Omental fat pad (tissue), 4 donors: ENCODE data around the gene SRP72. TPM values are rescaled to one million over a fixed set of nuclear protein-coding genes. Genes with fewer than 3 reads are reported as not detected.

ENCODE experiments used
- ATAC-seq: fragments of 150-250 bp; one replicate; pipeline ENCODE4 v1.9.1; 2016; ENCODE audit warnings: mild to moderate bottlenecking, moderate library complexity; ENCODE audit not compliant: low FRiP score
- DNase-seq: peaks from one replicate; pipeline ENCODE4 v3.0.0-alpha.2; 2019; ENCODE audit warnings: low spot score
- CTCF ChIP-seq, 3 donors: fragments of 450-650 bp; IDR thresholded peaks; one replicate each; pipeline ENCODE4 v1.5.1; 2016 to 2017; ENCODE audit warnings: antibody characterized with exemption in 3 of 3, mild to moderate bottlenecking in 3 of 3, moderate library complexity in 2 of 3
- total RNA-seq, 4 donors: library from RNA; depleted of rRNA; stranded (reverse); fragments of >200 nt; gene quantifications; one replicate each; pipeline ENCODE4 v1.1.0, GENCODE V29; 2016

SRP72 gene
- total RNA-seq: 10 to 100 TPM; 54.2 to 91.6 (median 63.6) TPM

GRCh38 chr4:56467284-56468096, at the start of gene SRP72:
SRP72 (plus strand) TSS chr4:56467617; CDS start chr4:56467636, 19 bp downstream.
- TF ChIP-seq CTCF (IDR thresholded peaks at IDR 0.05): no peak
- peak; percentile 94 for ATAC-seq
- DNase-seq: peak; percentile 76

- ATAC-seq: no peak
- TF ChIP-seq CTCF (IDR thresholded peaks at IDR 0.05): no peak
These were observed 43.2 kb upstream of the SRP72 start for GRCh38 chr4:56424176-56424575.

GRCh38 chr4:56424697-56425514, 42.5 kb upstream of the SRP72 start:
- DNase-seq: no peak
- no peak for ATAC-seq
- TF ChIP-seq CTCF (IDR thresholded peaks at IDR 0.05): peak in 1 of 3 donors; percentile 11

More at GRCh38 chr4:56424176-56424575, 43.2 kb upstream of the SRP72 start:
- DNase-seq: no peak

- TF ChIP-seq CTCF (IDR thresholded peaks at IDR 0.05): no peak
- no peak for ATAC-seq
- DNase-seq: no peak
These were observed 41.9 kb upstream of the SRP72 start for GRCh38 chr4:56425518-56425917.

- ATAC-seq (no peak), DNase-seq (no peak)
- TF ChIP-seq CTCF (IDR thresholded peaks at IDR 0.05): no peak
These were observed 41.1 kb upstream of the SRP72 start for GRCh38 chr4:56426273-56426672.

- no peak for TF ChIP-seq CTCF (IDR thresholded peaks at IDR 0.05)
- no peak for ATAC-seq
These were observed 40.2 kb upstream of the SRP72 start for GRCh38 chr4:56427179-56427578.

More at GRCh38 chr4:56427179-56427578, 40.2 kb upstream of the SRP72 start:
- DNase-seq: no peak
